ENCODE results near the gene LTBP1. TPM values are rescaled to one million over a fixed set of nuclear protein-coding genes. Genes with fewer than 3 reads are reported as not detected.

The LTBP1 gene
- total and polyA plus RNA-seq, 2 of the 13 experiments (the other 11 are each of a cell fraction or from before 2014, with no cell fraction given), result 0.12 to 0.22 TPM

DNA sequence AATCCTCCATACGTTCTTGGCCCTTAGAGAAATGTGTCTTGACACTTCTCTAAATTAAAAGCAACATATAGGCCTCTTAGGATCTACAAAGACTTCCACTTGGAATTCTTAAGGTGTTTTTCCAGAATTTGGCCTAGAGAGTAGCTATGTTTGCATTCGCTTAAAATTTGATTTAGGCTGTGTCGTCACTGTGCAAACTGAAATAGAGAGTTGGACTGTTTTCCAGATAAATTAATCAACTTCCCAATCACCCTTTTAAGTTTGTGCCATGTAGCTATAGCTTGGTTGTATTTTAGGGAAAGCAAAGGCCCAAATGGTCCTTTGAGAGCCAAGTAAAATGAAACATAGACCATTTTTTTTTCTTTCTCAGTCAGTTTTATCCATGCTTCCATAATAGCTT, 401.1 kb downstream of the LTBP1 start:
- Histone ChIP-seq H3K79me2 (ENCODE audit: insufficient read depth, low read length) (no peaks in the 10 kb centered on the region), H3K9me3 (ENCODE audit: low read length) (no peaks in the 10 kb centered on the region), H3K27me3 (ENCODE audit: control insufficient read depth in 1 of 2, insufficient read depth in 2 of 2, low read length in 2 of 2) (no peaks in the 10 kb centered on the region), H3K4me3 (replicated peaks in 1 of 3; ENCODE audit: insufficient read depth in 1 of 3, low read depth in 2 of 3, low read length in 3 of 3) (no peak overlapping the region), H3K4me1 (ENCODE audit: insufficient read depth, low read length) (no peaks in the 10 kb centered on the region), H3K9ac (ENCODE audit: insufficient read depth, low read depth, low read length) (no peak overlapping the region), H3K36me3 (replicated peaks in 1 of 2; ENCODE audit: control insufficient read depth in 1 of 2, insufficient read depth in 2 of 2, low read length in 2 of 2) (no peaks in the 10 kb centered on the region), H2AFZ (ENCODE audit: low read length) (no peak overlapping the region), H3K4me2 (ENCODE audit: low read depth, low read length) (no peak overlapping the region), H4K20me1 (ENCODE audit: insufficient read depth, low read length) (no peaks in the 10 kb centered on the region), H3K27ac (ENCODE audit: extremely low read length, insufficient read depth, low read length) (no peak overlapping the region)
- in situ Hi-C loops (cut with HindIII; ENCODE audit: extremely low pct_ligation_motif_present, low pct_unique_long_range_greater_than_20kb), result no loop called here
- ChIA-PET CTCF (ENCODE audit: low intra/inter-chr PET ratio, low total read pairs) (no interaction called here), POLR2A (no interaction called here)
- no peak for ATAC-seq
- intact Hi-C loops (cut with micrococcal nuclease; ENCODE audit: unreplicated experiment), result no loop called here
- no peak for DNase-seq (ENCODE audit: low spot score)
- 56% methylated on average over 3 of the region's 3 CpGs for WGBS (ENCODE audit: low lambda C conversion rate)
- BruUV-seq (replicated peaks), result no TSS peak
- no peak for FAIRE-seq
- TF ChIP-seq E2F5 (CRISPR knock-in tag; conservative IDR thresholded peaks at IDR 0.05) (no peak), PTBP1 (IDR thresholded peaks at IDR 0.05; ENCODE audit: low read depth, low read length, poor library complexity, severe bottlenecking) (no peak), MED1 (CRISPR knock-in tag; IDR thresholded peaks at IDR 0.05) (no peak), KDM2A (CRISPR knock-in tag; IDR thresholded peaks at IDR 0.05; ENCODE audit: borderline replicate concordance, low read depth) (no peak), ETS1 (CRISPR knock-in tag; IDR thresholded peaks at IDR 0.05) (no peak), ZNF570 (CRISPR knock-in tag; IDR thresholded peaks at IDR 0.05; ENCODE audit: borderline replicate concordance) (no peak)
- TF ChIP-seq, protein P1, sequence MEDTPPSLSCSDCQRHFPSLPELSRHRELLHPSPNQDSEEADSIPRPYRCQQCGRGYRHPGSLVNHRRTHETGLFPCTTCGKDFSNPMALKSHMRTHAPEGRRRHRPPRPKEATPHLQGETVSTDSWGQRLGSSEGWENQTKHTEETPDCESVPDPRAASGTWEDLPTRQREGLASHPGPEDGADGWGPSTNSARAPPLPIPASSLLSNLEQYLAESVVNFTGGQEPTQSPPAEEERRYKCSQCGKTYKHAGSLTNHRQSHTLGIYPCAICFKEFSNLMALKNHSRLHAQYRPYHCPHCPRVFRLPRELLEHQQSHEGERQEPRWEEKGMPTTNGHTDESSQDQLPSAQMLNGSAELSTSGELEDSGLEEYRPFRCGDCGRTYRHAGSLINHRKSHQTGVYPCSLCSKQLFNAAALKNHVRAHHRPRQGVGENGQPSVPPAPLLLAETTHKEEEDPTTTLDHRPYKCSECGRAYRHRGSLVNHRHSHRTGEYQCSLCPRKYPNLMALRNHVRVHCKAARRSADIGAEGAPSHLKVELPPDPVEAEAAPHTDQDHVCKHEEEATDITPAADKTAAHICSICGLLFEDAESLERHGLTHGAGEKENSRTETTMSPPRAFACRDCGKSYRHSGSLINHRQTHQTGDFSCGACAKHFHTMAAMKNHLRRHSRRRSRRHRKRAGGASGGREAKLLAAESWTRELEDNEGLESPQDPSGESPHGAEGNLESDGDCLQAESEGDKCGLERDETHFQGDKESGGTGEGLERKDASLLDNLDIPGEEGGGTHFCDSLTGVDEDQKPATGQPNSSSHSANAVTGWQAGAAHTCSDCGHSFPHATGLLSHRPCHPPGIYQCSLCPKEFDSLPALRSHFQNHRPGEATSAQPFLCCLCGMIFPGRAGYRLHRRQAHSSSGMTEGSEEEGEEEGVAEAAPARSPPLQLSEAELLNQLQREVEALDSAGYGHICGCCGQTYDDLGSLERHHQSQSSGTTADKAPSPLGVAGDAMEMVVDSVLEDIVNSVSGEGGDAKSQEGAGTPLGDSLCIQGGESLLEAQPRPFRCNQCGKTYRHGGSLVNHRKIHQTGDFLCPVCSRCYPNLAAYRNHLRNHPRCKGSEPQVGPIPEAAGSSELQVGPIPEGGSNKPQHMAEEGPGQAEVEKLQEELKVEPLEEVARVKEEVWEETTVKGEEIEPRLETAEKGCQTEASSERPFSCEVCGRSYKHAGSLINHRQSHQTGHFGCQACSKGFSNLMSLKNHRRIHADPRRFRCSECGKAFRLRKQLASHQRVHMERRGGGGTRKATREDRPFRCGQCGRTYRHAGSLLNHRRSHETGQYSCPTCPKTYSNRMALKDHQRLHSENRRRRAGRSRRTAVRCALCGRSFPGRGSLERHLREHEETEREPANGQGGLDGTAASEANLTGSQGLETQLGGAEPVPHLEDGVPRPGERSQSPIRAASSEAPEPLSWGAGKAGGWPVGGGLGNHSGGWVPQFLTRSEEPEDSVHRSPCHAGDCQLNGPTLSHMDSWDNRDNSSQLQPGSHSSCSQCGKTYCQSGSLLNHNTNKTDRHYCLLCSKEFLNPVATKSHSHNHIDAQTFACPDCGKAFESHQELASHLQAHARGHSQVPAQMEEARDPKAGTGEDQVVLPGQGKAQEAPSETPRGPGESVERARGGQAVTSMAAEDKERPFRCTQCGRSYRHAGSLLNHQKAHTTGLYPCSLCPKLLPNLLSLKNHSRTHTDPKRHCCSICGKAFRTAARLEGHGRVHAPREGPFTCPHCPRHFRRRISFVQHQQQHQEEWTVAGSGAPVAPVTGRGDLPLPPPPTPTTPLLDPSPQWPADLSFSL (CRISPR knock-in tag; IDR thresholded peaks at IDR 0.05), result no peak
- TF ChIP-seq, protein P2, sequence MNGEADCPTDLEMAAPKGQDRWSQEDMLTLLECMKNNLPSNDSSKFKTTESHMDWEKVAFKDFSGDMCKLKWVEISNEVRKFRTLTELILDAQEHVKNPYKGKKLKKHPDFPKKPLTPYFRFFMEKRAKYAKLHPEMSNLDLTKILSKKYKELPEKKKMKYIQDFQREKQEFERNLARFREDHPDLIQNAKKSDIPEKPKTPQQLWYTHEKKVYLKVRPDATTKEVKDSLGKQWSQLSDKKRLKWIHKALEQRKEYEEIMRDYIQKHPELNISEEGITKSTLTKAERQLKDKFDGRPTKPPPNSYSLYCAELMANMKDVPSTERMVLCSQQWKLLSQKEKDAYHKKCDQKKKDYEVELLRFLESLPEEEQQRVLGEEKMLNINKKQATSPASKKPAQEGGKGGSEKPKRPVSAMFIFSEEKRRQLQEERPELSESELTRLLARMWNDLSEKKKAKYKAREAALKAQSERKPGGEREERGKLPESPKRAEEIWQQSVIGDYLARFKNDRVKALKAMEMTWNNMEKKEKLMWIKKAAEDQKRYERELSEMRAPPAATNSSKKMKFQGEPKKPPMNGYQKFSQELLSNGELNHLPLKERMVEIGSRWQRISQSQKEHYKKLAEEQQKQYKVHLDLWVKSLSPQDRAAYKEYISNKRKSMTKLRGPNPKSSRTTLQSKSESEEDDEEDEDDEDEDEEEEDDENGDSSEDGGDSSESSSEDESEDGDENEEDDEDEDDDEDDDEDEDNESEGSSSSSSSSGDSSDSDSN (CRISPR knock-in tag; IDR thresholded peaks at IDR 0.05), result no peak

Data from HepG2 (cell line).